ENCODE results near the gene B3GNT7. TPM values are rescaled to one million over a fixed set of nuclear protein-coding genes. Genes with fewer than 3 reads are reported as not detected.
A peak's percentile ranks its signal among the peaks of the same experiment; 100 is the strongest.
"Not testable (repeated sequence)": the region's sequence is repeated elsewhere in the genome, so short reads cannot be mapped to it uniquely, and the experiment has no call there.

The B3GNT7 gene
- total RNA-seq, 2 experiments from 2014 or later = 0.14 to 0.25 TPM

DNA sequence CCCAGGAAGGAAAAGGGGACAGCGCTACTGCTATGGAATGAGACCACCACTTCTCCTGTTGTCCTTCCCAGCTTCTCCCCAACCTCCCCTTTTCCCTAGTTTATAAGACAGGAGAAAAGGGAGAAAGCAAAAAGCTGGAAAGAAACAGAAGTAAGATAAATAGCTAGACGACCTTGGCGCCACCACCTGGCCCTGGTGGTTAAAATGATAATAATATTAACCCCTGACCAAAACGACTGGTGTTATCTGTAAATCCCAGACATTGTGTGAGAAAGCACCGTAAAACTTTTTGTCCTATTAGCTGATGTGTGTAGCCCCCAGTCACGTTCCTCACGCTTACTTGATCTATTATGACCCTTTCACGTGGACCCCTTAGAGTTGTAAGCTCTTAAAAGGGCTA is 5.2 kb downstream of the B3GNT7 start:
- H3K27me3 Mint-ChIP-seq = peaks cover 16% of the 10 kb centered on the region
- not testable (repeated sequence) for H3K36me3 Mint-ChIP-seq, DNase-seq, H3K9me3 Mint-ChIP-seq, H3K27ac Mint-ChIP-seq, H3K4me3 Mint-ChIP-seq
- peaks cover 12% of the 10 kb centered on the region for H3K4me1 Mint-ChIP-seq

GRCh38 chr2:231401101-231401500 is 5.6 kb downstream of the B3GNT7 start:
- H3K4me1 Mint-ChIP-seq = peaks cover 15% of the 10 kb centered on the region
- H3K27me3 Mint-ChIP-seq = peaks cover 16% of the 10 kb centered on the region
- H3K4me3 Mint-ChIP-seq, H3K36me3 Mint-ChIP-seq, DNase-seq, H3K27ac Mint-ChIP-seq, H3K9me3 Mint-ChIP-seq: not testable (repeated sequence)

DNA sequence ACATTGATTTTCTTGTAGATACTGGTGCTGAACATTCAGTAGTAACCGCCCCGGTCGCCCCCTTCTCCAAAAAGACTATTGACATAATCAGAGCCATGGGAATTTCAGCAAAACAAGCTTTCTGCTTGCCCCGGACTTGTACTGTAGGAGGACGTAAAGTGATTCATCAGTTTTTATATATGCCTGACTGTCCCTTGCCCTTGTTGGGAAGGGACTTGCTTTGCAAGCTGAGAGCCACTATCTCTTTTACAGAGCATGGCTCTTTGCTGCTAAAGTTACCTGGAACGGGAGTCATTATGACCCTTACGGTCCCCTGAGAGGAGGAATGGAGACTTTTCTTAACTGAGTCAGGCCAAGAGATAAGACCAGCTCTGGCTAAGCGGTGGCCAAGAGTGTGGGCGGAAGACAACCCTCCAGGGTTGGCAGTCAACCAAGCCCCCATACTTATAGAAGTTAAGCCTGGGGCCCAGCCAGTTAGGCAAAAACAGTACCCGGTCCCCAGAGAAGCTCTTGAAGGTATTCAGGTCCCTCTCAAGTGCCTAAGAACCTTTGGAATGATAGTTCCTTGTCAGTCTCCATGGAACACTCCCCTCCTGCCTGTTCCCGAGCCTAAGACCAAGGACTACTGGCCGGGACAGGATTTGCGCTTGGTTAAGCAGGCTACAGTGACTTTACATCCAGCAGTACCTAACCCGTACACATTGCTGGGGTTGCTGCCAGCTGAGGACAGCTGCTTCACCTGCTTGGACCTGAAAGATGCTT is 8.1 kb downstream of the B3GNT7 start:
- H3K27ac Mint-ChIP-seq, DNase-seq, H3K4me3 Mint-ChIP-seq, H3K27me3 Mint-ChIP-seq, H3K36me3 Mint-ChIP-seq, H3K9me3 Mint-ChIP-seq: not testable (repeated sequence)
- H3K4me1 Mint-ChIP-seq = peaks cover 18% of the 10 kb centered on the region

- not testable (repeated sequence) for H3K4me3 Mint-ChIP-seq, H3K27me3 Mint-ChIP-seq, H3K27ac Mint-ChIP-seq, H3K36me3 Mint-ChIP-seq, H3K9me3 Mint-ChIP-seq, DNase-seq
- peaks cover 18% of the 10 kb centered on the region for H3K4me1 Mint-ChIP-seq
These were observed 8.7 kb downstream of the B3GNT7 start for GRCh38 chr2:231404183-231404578.

DNA sequence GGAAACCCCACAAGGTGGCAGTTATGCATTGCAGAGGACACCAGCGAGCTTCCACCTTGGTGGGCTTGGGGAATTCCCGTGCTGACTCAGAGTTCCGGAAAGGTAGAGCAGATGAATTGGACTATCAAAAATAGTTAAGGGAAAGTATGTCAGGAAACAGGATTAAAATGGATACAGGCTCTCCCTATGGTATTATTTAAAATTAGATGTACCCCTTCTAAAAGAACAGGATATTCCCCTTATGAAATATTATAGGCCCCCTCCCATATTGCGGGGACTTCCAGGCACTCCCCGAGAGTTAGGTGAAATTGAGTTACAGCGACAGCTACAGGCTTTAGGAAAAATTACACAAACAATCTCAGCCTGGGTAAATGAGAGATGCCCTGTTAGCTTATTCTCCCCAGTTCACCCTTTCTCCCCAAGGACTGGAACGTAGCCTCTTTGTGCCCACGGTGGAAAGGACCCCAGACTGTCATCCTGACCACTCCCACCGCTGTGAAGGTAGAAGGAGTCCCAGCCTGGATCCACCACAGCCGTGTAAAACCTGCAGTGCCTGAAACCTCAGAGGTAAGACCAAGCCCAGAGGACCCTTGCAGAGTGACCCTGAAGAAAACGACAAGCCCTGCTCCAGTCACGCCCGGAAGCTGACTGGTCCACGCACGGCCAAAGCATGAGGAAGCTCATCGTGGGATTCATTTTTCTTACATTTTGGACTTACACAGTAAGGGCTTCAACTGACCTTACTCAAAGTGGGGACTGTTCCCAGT is 10.3 kb downstream of the B3GNT7 start:
- peaks cover 18% of the 10 kb centered on the region for H3K4me1 Mint-ChIP-seq
- peak overlapping the region; percentile 70 for H3K27ac Mint-ChIP-seq
- peak overlapping the region; percentile 58 for H3K4me3 Mint-ChIP-seq
- H3K9me3 Mint-ChIP-seq, H3K36me3 Mint-ChIP-seq: not testable (repeated sequence)
- H3K27me3 Mint-ChIP-seq = peaks cover 13% of the 10 kb centered on the region
- DNase-seq = peak; percentile 61

DNA sequence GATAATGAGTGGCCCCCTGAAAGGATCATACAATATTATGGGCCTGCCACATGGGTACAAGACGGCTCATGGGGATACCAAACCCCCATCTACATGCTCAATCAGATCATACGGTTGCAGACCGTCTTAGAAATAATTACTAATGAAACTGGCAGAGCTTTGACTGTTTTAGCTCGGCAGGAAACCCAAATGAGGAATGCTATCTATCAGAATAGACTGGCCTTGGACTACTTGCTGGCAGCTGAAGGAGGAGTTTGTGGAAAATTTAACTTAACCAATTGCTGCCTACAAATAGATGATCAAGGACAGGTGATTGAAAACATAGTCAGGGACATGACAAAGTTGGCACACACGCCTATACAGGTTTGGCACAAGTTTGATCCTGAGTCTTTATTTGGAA is 12.2 kb downstream of the B3GNT7 start:
- H3K4me3 Mint-ChIP-seq, H3K36me3 Mint-ChIP-seq, H3K27ac Mint-ChIP-seq, H3K9me3 Mint-ChIP-seq, DNase-seq: not testable (repeated sequence)
- H3K4me1 Mint-ChIP-seq = peaks cover 22% of the 10 kb centered on the region
- peaks cover 28% of the 10 kb centered on the region for H3K27me3 Mint-ChIP-seq

- not testable (repeated sequence) for H3K4me3 Mint-ChIP-seq, H3K27ac Mint-ChIP-seq, DNase-seq, H3K9me3 Mint-ChIP-seq, H3K36me3 Mint-ChIP-seq
- H3K4me1 Mint-ChIP-seq = peaks cover 22% of the 10 kb centered on the region
- peaks cover 34% of the 10 kb centered on the region for H3K27me3 Mint-ChIP-seq
These were observed 12.8 kb downstream of the B3GNT7 start for GRCh38 chr2:231408304-231408703.

DNA sequence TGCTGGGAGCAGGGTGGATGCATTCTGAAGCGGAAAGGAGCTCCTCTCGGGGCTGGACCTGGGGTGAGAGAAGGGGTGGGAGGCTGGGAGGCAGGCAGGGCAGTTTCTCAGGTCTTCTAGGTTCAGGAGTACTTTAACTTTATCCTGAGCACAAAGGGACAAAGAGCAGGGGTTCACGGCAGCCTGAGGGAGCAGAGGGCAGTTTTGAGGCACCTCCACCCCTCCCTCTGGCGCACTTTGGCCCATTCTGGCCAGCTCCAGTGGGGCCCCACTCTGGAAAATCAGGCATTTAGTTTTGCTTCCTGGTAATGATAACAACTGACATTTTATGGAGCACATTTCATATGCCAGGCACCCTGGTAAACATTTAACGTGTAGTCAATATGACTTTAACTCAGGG is 14.3 kb downstream of the B3GNT7 start:
- DNase-seq = no peak
- Mint-ChIP-seq H3K36me3 (peaks cover 9% of the 10 kb centered on the region), H3K4me3 (no peak overlapping the region), H3K9me3 (peaks cover 6% of the 10 kb centered on the region), H3K27me3 (peaks cover 47% of the 10 kb centered on the region), H3K4me1 (peaks cover 22% of the 10 kb centered on the region), H3K27ac (no peak overlapping the region)

DNA sequence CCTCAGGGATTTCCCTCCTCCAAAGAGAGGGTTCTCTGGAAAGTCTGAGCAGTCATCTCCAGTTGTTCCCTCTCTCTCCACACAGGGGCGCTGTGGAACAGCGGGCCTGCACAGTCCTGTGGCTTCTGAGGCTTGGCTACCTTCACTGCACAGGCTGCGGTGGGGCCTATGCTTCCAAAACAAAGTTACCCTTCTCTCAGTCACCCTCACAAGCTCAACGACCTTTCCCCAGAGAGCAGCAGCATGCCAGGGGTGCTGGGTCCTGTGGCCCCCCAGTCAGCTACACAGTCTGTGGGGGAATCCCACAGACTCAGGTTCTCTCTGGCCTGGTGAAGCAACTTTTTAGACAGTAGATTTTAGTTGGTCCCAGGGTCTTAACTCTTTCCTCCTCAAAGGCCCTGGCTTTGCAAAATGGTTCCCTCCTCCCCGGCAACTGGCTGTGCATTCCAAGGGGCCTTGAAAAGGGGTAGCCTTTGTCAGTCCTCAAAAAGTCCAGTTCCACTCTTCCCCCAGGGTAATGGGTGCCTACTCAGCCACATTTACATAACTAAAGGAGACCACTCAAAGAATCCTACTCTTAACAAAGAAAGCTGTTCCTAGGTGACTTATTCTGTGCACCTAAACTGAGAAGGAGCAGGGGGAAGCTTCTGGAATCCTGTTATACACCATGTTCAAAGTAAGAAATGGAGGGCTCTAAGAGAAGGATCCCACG is 14.9 kb downstream of the B3GNT7 start:
- Mint-ChIP-seq H3K4me1 (peaks cover 16% of the 10 kb centered on the region), H3K9me3 (peaks cover 6% of the 10 kb centered on the region), H3K27me3 (peaks cover 53% of the 10 kb centered on the region), H3K36me3 (peaks cover 9% of the 10 kb centered on the region), H3K27ac (no peak overlapping the region), H3K4me3 (no peak overlapping the region)
- no peak for DNase-seq

- no peak for DNase-seq
- H3K4me1 Mint-ChIP-seq = peaks cover 9% of the 10 kb centered on the region
- H3K27me3 Mint-ChIP-seq = peaks cover 53% of the 10 kb centered on the region
- H3K9me3 Mint-ChIP-seq = peaks cover 6% of the 10 kb centered on the region
- no peak overlapping the region for H3K27ac Mint-ChIP-seq
- peaks cover 9% of the 10 kb centered on the region for H3K36me3 Mint-ChIP-seq
- peak overlapping the region; percentile 54 for H3K4me3 Mint-ChIP-seq
These were observed 15.7 kb downstream of the B3GNT7 start for GRCh38 chr2:231411237-231411636.

DNA sequence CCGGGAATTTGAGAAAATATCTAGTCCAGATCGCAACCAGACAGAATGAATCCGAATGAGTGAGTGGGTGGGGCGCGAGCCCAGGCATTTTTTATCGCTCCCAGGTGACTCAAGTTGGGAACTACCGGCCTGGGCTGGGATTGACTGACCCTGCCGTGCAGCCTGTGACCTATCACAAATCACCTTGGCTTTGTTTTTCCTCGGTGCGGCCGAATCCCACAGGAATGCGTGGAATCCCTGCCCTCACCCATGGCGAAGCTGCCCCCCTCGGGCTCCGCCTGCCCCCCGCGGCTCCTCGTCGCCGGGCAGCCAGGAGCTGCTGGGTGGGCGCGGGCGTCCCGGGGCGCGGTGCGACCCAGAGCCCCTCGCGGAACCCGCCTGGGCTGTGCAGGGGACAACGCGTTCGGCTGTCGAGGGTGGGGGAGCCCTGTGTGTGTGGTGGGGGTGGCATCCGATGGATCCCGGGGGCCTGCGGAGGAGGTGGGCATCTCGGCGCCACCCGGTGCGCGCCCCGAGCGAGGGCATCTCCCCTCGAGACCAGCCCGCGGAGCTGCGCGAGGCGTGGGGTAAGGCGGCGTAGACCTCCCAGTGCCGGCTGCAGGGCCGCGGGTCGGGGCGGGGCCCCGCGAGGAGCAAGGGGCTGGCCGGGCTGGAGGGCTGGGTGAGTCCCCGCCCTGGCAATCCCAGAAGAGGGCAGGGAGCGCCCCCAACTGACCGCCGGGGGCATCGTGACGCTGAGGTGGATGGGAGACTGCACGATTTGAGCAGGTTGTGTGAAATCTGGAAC is 16.5 kb downstream of the B3GNT7 start:
- peak overlapping the region; percentile 54 for H3K4me3 Mint-ChIP-seq
- H3K9me3 Mint-ChIP-seq = peaks cover 6% of the 10 kb centered on the region
- DNase-seq = peak; percentile 87
- H3K4me1 Mint-ChIP-seq = peaks cover 4% of the 10 kb centered on the region
- peaks cover 9% of the 10 kb centered on the region for H3K36me3 Mint-ChIP-seq
- H3K27me3 Mint-ChIP-seq = peaks cover 56% of the 10 kb centered on the region
- H3K27ac Mint-ChIP-seq = no peak overlapping the region

GRCh38 chr2:231412618-231412963 is 17.1 kb downstream of the B3GNT7 start:
- H3K36me3 Mint-ChIP-seq = peaks cover 9% of the 10 kb centered on the region
- H3K9me3 Mint-ChIP-seq = peaks cover 6% of the 10 kb centered on the region
- no peak overlapping the region for H3K27ac Mint-ChIP-seq
- H3K27me3 Mint-ChIP-seq = peaks cover 59% of the 10 kb centered on the region
- H3K4me1 Mint-ChIP-seq = peaks cover 4% of the 10 kb centered on the region
- no peak overlapping the region for H3K4me3 Mint-ChIP-seq
- DNase-seq = no peak

- H3K9me3 Mint-ChIP-seq = peaks cover 6% of the 10 kb centered on the region
These were observed 17.9 kb downstream of the B3GNT7 start for GRCh38 chr2:231413456-231413855.

DNA sequence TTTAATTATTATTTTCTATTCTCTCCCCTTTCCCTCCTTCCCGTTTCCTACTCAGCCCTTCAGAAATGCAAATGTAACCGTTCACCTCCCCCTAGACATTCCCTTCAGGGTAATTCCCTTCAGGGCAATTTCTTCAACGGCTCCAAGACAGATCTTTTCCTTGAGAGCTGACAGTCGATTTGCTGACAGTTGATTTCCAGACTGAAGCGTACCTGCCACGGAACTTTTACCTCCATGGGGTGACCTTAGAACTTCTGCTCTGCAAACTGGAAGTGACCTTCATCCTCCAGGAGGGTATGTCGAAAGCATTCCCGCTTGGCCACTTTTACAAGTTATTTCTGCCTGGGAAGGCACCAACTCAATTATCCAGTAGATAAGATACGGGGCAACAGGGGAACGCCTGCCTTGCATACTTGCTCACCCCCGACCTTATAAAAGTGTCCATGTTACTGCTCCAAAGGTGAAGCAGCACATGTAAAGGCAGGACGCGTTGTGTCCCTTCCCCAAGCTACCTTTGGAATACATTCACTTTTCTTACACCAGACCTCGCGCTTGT is 18.5 kb downstream of the B3GNT7 start:
- peaks cover 4% of the 10 kb centered on the region for H3K4me1 Mint-ChIP-seq
- H3K36me3 Mint-ChIP-seq = peaks cover 9% of the 10 kb centered on the region
- no peak for DNase-seq
- H3K27me3 Mint-ChIP-seq = peaks cover 59% of the 10 kb centered on the region
- no peak overlapping the region for H3K27ac Mint-ChIP-seq
- no peak overlapping the region for H3K4me3 Mint-ChIP-seq
- peaks cover 6% of the 10 kb centered on the region for H3K9me3 Mint-ChIP-seq

More at GRCh38 chr2:231413456-231413855, 17.9 kb downstream of the B3GNT7 start:
- no peak overlapping the region for H3K27ac Mint-ChIP-seq
- H3K4me3 Mint-ChIP-seq = no peak overlapping the region
- no peak for DNase-seq
- H3K36me3 Mint-ChIP-seq = peaks cover 9% of the 10 kb centered on the region
- H3K27me3 Mint-ChIP-seq = peaks cover 63% of the 10 kb centered on the region
- peaks cover 4% of the 10 kb centered on the region for H3K4me1 Mint-ChIP-seq
